ENCODE data around the gene PDHX. TPM values are rescaled to one million over a fixed set of nuclear protein-coding genes. Genes with fewer than 3 reads are reported as not detected.
"Not testable (repeated sequence)": the region's sequence is repeated elsewhere in the genome, so short reads cannot be mapped to it uniquely, and the experiment has no call there.

The PDHX gene
- total RNA-seq, 6 donors from 2014 or later, result 11.8 to 40.3 (median 32.3) TPM

DNA sequence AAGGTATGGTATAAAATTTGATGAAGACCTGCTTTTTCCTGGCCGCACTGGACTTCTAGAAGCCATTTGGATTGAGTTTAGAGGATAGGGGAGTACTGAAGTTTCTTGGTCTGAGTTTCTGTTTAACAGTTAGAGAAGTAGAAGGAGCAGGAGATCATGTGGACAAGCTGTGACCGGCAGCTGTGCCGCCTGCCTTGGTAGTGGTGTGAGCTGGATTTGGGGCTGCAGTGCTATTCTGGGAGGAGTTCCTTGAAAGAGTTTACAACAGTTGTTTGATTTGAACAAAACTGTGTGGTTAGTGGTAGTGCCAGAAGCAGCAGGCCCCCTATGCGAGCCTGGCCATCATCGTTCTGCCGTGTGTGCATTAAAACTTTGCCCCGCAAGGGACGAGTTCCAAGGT lies 105.2 kb downstream of the PDHX start:
- ATAC-seq (ENCODE audit: low FRiP score in 2 of 2) (no peak), DNase-seq (no peak)
- no peaks in the 10 kb centered on the region for H3K27me3 ChIP-seq
- no peak overlapping the region for H3K4me3 ChIP-seq
- H3K27ac ChIP-seq, result no peak overlapping the region
- 92 to 94% methylated on average over 8 of the region's 8 CpGs for WGBS, 2 donors
- peaks cover 0 to 3% (median 0%) of the 10 kb centered on the region in 4 donors for H3K9me3 ChIP-seq
- no peaks in the 10 kb centered on the region for H3K36me3 ChIP-seq
- TF ChIP-seq, protein P1, sequence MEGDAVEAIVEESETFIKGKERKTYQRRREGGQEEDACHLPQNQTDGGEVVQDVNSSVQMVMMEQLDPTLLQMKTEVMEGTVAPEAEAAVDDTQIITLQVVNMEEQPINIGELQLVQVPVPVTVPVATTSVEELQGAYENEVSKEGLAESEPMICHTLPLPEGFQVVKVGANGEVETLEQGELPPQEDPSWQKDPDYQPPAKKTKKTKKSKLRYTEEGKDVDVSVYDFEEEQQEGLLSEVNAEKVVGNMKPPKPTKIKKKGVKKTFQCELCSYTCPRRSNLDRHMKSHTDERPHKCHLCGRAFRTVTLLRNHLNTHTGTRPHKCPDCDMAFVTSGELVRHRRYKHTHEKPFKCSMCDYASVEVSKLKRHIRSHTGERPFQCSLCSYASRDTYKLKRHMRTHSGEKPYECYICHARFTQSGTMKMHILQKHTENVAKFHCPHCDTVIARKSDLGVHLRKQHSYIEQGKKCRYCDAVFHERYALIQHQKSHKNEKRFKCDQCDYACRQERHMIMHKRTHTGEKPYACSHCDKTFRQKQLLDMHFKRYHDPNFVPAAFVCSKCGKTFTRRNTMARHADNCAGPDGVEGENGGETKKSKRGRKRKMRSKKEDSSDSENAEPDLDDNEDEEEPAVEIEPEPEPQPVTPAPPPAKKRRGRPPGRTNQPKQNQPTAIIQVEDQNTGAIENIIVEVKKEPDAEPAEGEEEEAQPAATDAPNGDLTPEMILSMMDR (IDR thresholded peaks at IDR 0.05), result no peak
- TF ChIP-seq POLR2A (IDR thresholded peaks at IDR 0.05) (no peak), POLR2AphosphoS5 (IDR thresholded peaks at IDR 0.05) (no peak), EP300 (IDR thresholded peaks at IDR 0.05) (no peak)
- no peaks in the 10 kb centered on the region for H3K4me1 ChIP-seq

DNA sequence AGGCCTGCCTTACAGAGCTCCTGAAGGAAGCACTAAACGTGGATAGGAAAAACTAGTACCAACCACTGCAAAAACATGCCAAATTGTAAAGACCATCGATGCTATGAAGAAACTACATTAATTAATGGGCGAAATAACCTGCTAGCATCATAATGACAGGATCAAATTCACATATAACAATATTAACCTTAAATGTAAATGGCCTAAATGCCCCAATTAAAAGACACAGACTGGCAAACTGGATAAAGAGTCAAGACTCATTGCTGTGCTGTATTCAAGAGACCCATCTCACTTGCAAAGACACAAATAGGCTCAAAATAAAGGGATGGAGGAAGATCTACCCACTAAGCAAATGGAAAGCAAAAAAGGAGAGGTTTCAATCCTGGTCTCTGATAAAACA lies 107.5 kb downstream of the PDHX start:
- not testable (repeated sequence) for H3K9me3 ChIP-seq; H3K27me3 ChIP-seq; H3K4me3 ChIP-seq; H3K27ac ChIP-seq; DNase-seq; H3K4me1 ChIP-seq; ATAC-seq (ENCODE audit: low FRiP score in 2 of 2); H3K36me3 ChIP-seq
- WGBS, 2 donors, result 88 to 90% methylated on average over 3 of the region's 3 CpGs

DNA sequence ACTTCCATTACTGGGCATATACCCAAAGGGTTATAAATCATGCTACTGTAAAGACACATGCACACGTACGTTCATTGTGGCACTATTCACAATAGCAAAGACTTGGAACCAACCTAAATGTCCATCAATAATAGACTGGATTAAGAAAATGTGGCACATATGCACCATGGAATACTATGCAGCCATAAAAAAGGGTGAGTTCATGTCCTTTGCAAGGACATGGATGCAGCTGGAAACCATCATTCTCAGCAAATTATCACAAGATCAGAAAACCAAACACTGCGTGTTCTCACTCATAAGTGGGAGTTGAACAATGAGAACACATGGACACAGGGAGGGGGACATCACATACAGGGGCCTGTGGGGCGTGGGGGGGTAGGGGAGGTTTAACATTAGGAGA lies 111.6 kb downstream of the PDHX start:
- WGBS, 2 donors, result 77 to 78% methylated on average over 4 of the region's 4 CpGs
- not testable (repeated sequence) for ATAC-seq (ENCODE audit: low FRiP score in 2 of 2); H3K36me3 ChIP-seq; DNase-seq; H3K9me3 ChIP-seq; H3K27me3 ChIP-seq; H3K4me3 ChIP-seq; H3K27ac ChIP-seq
- peaks cover 6 to 14% (median 12%) of the 10 kb centered on the region in 4 donors for H3K4me1 ChIP-seq

DNA sequence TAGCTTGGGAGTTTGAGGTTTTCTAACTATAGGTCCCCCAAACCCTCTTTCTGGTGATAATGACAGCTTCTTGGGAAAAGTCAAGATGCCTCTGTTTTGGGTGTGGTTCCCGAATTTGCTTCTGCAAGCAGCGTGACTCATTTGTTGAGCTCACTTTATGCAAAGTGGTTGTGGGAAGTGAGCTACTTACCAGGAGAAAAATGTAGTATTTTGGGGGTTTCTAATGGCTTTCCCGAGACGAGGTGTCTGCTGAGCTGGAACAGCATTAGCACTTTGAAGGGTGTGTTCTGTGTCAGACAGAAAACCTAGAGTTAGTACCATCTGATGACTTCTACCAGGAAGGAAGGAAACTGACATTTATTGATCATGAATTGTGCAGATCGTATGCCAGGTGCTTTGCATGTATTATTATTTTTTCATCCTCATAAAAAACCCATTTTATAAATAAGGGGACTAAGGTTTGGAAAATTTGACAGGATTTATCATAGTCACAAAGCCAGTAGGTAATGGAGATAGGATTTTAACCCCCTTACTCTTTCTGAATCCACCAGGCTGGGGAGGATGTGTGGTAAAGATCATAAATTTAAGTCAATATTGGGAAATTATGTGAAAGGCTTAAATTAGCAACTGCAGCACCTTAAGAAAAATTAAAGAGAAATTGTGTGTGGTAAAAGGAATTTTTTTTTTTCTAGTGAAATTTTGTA lies 113.7 kb downstream of the PDHX start:
- DNase-seq (peak in 1 of 2 donors; percentile 42), ATAC-seq (ENCODE audit: low FRiP score in 2 of 2) (peak in 1 of 2 donors; percentile 89)
- H3K9me3 ChIP-seq, result no peaks in the 10 kb centered on the region
- H3K27me3 ChIP-seq, result no peaks in the 10 kb centered on the region
- H3K36me3 ChIP-seq, result no peaks in the 10 kb centered on the region
- TF ChIP-seq, protein P1 (IDR thresholded peaks at IDR 0.05), result no peak
- peak in 1 of 2 donors; percentile 44 for TF ChIP-seq POLR2AphosphoS5 (IDR thresholded peaks at IDR 0.05)
- peak in 1 of 4 donors; percentile 9 for TF ChIP-seq EP300 (IDR thresholded peaks at IDR 0.05)
- TF ChIP-seq POLR2A (IDR thresholded peaks at IDR 0.05), result no peak
- WGBS, 2 donors, result 48 to 53% methylated on average over 5 of the region's 5 CpGs
- peaks cover 9 to 20% (median 12%) of the 10 kb centered on the region in 4 donors for H3K4me1 ChIP-seq
- peak overlapping the region in 3 of 4 donors; percentile 17 to 41 (median 40) for H3K27ac ChIP-seq
- no peak overlapping the region for H3K4me3 ChIP-seq

DNA sequence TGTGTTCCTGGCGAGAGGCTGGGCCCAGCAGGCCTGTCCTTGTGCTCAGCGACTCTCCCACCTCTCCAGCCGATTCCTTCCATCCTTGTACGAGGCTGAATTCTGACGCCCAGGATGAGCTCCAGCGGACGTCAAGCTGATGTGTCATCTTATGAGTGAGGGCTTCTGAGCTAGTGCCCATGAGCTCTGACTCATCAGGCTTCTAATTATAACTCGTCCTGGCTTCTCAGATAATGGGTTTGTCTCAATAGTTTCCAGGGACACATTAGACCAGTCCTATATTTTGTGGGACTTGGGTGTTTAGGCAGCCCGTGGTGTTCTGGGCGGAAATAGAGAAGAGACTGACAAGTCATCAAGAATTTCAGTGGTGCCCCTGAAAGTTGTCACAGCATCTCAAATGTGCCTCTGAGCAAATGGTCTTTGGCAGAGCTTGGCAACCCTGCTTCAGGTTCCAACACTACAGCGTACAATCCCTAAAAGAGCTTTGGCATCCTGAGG lies 114.3 kb downstream of the PDHX start:
- 53 to 69% methylated on average over 11 of the region's 11 CpGs for WGBS, 2 donors
- DNase-seq (peak; percentile 6 to 73), ATAC-seq (ENCODE audit: low FRiP score in 2 of 2) (peak; percentile 71 to 95)
- Histone ChIP-seq H3K27ac (peak overlapping the region in 3 of 4 donors; percentile 17 to 41 (median 40)), H3K27me3 (no peaks in the 10 kb centered on the region), H3K4me3 (no peak overlapping the region), H3K4me1 (peaks cover 10 to 20% (median 13%) of the 10 kb centered on the region in 4 donors), H3K9me3 (no peaks in the 10 kb centered on the region), H3K36me3 (no peaks in the 10 kb centered on the region)
- peak; percentile 35 to 44 for TF ChIP-seq POLR2AphosphoS5 (IDR thresholded peaks at IDR 0.05)
- peak in 1 of 4 donors; percentile 42 for TF ChIP-seq POLR2A (IDR thresholded peaks at IDR 0.05)
- TF ChIP-seq EP300 (IDR thresholded peaks at IDR 0.05), result no peak

DNA sequence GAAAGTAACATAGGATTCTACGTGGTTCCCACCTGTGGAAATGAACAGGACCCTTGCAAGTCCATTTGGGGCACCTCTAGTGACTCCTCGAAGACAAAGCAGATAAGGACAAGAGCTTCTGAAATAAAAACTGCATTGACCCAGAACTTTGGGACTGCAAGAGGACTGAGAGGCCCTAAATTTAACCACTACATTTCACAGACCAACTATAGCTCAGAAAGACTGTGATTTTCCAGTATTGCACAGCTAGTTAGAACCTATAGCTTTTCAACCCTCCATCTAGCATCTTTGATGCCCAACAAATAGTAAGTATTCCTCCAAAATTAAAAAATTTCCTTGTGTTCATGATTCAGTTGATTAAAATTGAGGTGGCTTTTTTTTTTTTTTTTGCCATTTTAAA lies 114.9 kb downstream of the PDHX start:
- Histone ChIP-seq H3K27me3 (no peaks in the 10 kb centered on the region), H3K27ac (peak overlapping the region in 3 of 4 donors; percentile 17 to 41 (median 40)), H3K4me1 (peaks cover 11 to 20% (median 13%) of the 10 kb centered on the region in 4 donors), H3K9me3 (no peaks in the 10 kb centered on the region), H3K4me3 (no peak overlapping the region), H3K36me3 (no peaks in the 10 kb centered on the region)
- no peak for DNase-seq
- no peak for ATAC-seq (ENCODE audit: low FRiP score in 2 of 2)
- no peak for TF ChIP-seq POLR2A (IDR thresholded peaks at IDR 0.05)
- TF ChIP-seq, protein P1 (IDR thresholded peaks at IDR 0.05), result no peak
- no peak for TF ChIP-seq POLR2AphosphoS5 (IDR thresholded peaks at IDR 0.05)
- no peak for TF ChIP-seq EP300 (IDR thresholded peaks at IDR 0.05)
- WGBS, 2 donors, result 84 to 93% methylated on average over 2 of the region's 2 CpGs

Data from upper lobe of left lung (tissue), 6 donors.